ENCODE data around the gene IQCE.

IQCE gene

GRCh38 chr7:2646336-2646679, 87.5 kb downstream of the IQCE start:
- no peak for DNase-seq (ENCODE audit: low read depth, low spot score)

- DNase-seq (ENCODE audit: low read depth, low spot score), result no peak
These were observed 88.1 kb downstream of the IQCE start for GRCh38 chr7:2646680-2647571.

- DNase-seq (ENCODE audit: low read depth, low spot score), result no peak
These were observed 88.9 kb downstream of the IQCE start for GRCh38 chr7:2647594-2648172.

- no peak for DNase-seq (ENCODE audit: low read depth, low spot score)
These were observed 90.5 kb downstream of the IQCE start for GRCh38 chr7:2649139-2649838.

GRCh38 chr7:2649991-2650390, 91.2 kb downstream of the IQCE start:
- DNase-seq (ENCODE audit: low read depth, low spot score), result no peak

- no peak for DNase-seq (ENCODE audit: low read depth, low spot score)
These were observed 91.7 kb downstream of the IQCE start for GRCh38 chr7:2650451-2650850.

GRCh38 chr7:2651336-2651735, 92.6 kb downstream of the IQCE start:
- no peak for DNase-seq (ENCODE audit: low read depth, low spot score)

GRCh38 chr7:2651847-2652735, 93.3 kb downstream of the IQCE start:
- no peak for DNase-seq (ENCODE audit: low read depth, low spot score)

- DNase-seq (ENCODE audit: low read depth, low spot score), result no peak
These were observed 93.9 kb downstream of the IQCE start for GRCh38 chr7:2652736-2653060.

- no peak for DNase-seq (ENCODE audit: low read depth, low spot score)
These were observed 95.3 kb downstream of the IQCE start for GRCh38 chr7:2654059-2654458.

- no peak for DNase-seq (ENCODE audit: low read depth, low spot score)
These were observed 97.3 kb downstream of the IQCE start for GRCh38 chr7:2655870-2656614.

GRCh38 chr7:2657208-2657607, 98.4 kb downstream of the IQCE start:
- DNase-seq (ENCODE audit: low read depth, low spot score), result no peak

GRCh38 chr7:2657920-2658671, 99.3 kb downstream of the IQCE start:
- no peak for DNase-seq (ENCODE audit: low read depth, low spot score)

- DNase-seq (ENCODE audit: low read depth, low spot score), result no peak
These were observed 100.2 kb downstream of the IQCE start for GRCh38 chr7:2658941-2659340.

- DNase-seq (ENCODE audit: low read depth, low spot score), result no peak
These were observed 101.0 kb downstream of the IQCE start for GRCh38 chr7:2659556-2660358.

- DNase-seq (ENCODE audit: low read depth, low spot score), result no peak
These were observed 101.7 kb downstream of the IQCE start for GRCh38 chr7:2660359-2661095.

GRCh38 chr7:2661096-2661449, 102.3 kb downstream of the IQCE start:
- no peak for DNase-seq (ENCODE audit: low read depth, low spot score)

- no peak for DNase-seq (ENCODE audit: low read depth, low spot score)
These were observed 103.0 kb downstream of the IQCE start for GRCh38 chr7:2661602-2662272.
